K562 treated with DMSO at 1 percent for 12 hours (cell line): ENCODE results near the gene JMJD7. TPM values are rescaled to one million over a fixed set of nuclear protein-coding genes. Genes with fewer than 3 reads are reported as not detected.

Experiments used
- total RNA-seq: library from RNA; unstranded; fragments of 300-600 nt; gene quantifications from 2 replicates; pipeline ENCODE4 v1.2.3, GENCODE V29; 2022; ENCODE audit not compliant: insufficient read depth

Gene JMJD7
- total RNA-seq: 14.0 and 18.8 TPM in 2 replicates

GRCh38 chr15:41827880-41828806, at the start of gene JMJD7:
Gene JMJD7, plus strand, starts transcription at chr15:41828092. Its CDS starts 33 bp downstream, at chr15:41828125.

GRCh38 chr15:41838400-41838897, 10.6 kb downstream of the JMJD7 start, which contains the start of gene PLA2G4B:
Gene PLA2G4B, plus strand, starts transcription at chr15:41838847. Its CDS starts 67 bp downstream, at chr15:41838914.

Other genes starting within 250 kb of the JMJD7 start
- 1.5 and 16.1 TPM in 2 replicates for gene MGA, start 167.7 kb upstream of the JMJD7 start, total RNA-seq
- gene MAPKBP1, start 53.6 kb upstream of the JMJD7 start, total RNA-seq: 4.6 and 14.1 TPM in 2 replicates
- gene PLA2G4B, start 10.8 kb downstream of the JMJD7 start, total RNA-seq: 6.9 and 9.4 TPM in 2 replicates
- not detected in 2 replicates for gene SPTBN5, start 66.0 kb downstream of the JMJD7 start, total RNA-seq
- 5.6 and 8.3 TPM in 2 replicates for gene EHD4, start 144.5 kb downstream of the JMJD7 start, total RNA-seq
- gene PLA2G4E, start 192.9 kb downstream of the JMJD7 start, total RNA-seq: not detected in 2 replicates